GM12864 (cell line): ENCODE results near the gene KDM4B.

ENCODE experiments used
- DNase-seq: peaks from one replicate; pipeline ENCODE4 v3.0.0-alpha.2; 2011; ENCODE audit warnings: low read depth
- H3K4me3 ChIP-seq: 2 replicates; pipeline ENCODE4 v1.5.1; 2011; ENCODE audit warnings: mild to moderate bottlenecking, low read depth, low read length, control low read depth
- CTCF ChIP-seq: IDR thresholded peaks from 2 replicates; pipeline ENCODE4 v1.5.1; 2011; ENCODE audit warnings: low read depth, mild to moderate bottlenecking, moderate library complexity, low read length, control low read depth, inconsistent platforms; ENCODE audit errors: missing control alignments

KDM4B gene

GRCh38 chr19:5016781-5017180 is 47.9 kb downstream of the KDM4B start:
- H3K4me3 ChIP-seq, result no peak overlapping the region
- no peak for TF ChIP-seq CTCF
- no peak for DNase-seq

DNA sequence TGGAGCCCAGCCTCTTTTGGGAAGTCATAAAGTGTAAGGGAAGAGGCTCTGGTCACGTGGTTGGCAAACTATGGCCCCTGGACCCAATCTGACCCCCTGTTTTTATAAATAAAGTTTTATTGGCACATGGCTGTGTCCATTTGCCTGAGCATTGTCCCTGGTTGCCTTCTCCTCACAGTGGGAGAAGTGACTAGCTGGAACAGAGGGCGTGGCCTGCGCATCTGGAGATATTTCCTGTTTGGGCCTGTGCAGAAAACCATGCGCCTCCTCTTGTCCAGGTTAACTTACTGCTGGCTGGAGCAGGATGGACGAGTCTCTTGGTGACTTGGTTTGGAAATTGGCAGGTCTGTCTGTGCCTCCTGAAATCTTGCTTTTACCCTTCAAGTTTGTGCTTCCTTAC is 48.3 kb downstream of the KDM4B start:
- no peak for TF ChIP-seq CTCF
- H3K4me3 ChIP-seq, result no peak overlapping the region
- no peak for DNase-seq

DNA sequence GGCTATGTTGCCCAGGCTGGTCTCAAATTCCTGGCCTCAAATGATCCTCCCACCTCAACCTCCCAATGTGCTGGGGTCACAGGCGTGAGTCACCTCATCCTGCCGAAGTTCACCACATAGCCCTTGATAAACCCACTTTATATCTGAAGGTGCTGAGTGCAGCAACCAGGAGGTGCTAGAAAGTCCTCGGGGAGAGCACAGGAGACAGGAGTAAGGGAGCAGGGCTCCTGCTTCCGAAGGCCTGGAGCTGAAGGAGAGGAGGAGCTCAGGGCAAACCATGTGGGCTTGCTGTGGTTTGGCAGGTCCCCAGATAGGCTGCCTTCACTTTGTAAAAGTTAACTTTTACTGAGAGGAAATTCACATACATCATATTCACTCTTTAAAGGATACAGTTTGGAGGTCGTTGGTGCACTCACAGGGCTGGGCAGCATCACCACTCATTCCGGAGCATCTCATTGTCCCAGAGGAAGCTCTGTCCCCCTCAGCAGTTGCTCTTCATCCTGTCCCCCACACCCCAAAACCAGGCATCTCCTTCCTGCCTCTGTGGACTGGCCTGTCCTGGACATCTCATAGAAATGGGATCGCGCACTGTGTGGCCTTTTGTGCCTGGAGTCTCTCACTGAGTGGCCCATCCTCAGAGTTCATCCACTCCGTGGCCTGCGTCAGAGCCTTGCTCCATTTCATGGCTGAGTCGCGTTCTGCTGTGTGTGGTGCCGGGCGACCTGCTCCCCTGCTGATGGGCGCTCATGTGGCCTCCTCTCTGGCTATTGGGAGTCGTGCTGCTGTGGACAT is 49.5 kb downstream of the KDM4B start:
- DNase-seq, result no peak
- TF ChIP-seq CTCF, result no peak
- no peak overlapping the region for H3K4me3 ChIP-seq

- no peak for DNase-seq
- no peak for TF ChIP-seq CTCF
- H3K4me3 ChIP-seq, result no peak overlapping the region
Observed at GRCh38 chr19:5020368-5020767, 51.5 kb downstream of the KDM4B start.

GRCh38 chr19:5021046-5021445 is 52.1 kb downstream of the KDM4B start:
- no peak for TF ChIP-seq CTCF
- no peak for DNase-seq
- no peak overlapping the region for H3K4me3 ChIP-seq

DNA sequence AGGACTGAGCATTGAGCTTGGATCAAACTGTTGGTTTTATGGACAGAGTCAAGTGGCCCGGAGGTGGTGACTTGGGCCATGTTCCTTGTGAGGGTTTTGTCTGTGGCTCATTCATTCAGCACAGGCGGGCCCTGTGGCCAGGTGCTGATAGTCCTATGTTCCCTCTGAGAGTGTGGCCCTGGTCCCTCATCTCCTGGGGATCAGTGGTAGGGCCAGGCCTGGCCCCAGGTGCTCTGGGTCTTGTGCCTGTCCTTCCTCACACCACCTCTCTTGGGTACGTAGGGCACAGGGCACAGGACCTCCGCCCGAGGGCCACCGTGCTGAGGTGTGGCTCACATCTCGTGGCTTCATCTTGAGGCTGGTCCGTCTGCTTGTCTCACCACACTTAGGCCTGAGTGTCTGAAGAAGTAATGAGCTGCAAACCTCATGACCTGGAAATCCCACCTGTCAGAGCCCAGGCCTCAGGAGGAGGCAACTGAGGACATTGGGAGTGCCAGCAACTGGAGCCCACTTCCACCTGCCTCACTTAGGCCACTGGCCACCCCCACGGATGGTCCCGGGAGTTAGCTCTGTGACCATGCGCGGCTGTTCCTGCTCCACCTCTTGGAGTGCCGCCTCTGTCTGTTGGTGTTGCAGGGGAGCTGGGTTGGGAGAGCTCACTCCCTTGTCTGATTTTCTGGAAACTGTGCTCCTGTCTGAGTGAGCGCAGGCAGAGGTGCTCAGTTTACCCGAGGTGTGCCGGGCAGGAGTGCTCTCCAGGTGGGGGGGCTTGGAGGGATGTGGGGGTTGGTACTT is 53.4 kb downstream of the KDM4B start:
- H3K4me3 ChIP-seq, result no peak overlapping the region
- no peak for TF ChIP-seq CTCF
- no peak for DNase-seq
